Activated CD4-positive, CD25-positive, alpha-beta regulatory T cell treated with anti-CD3 and anti-CD28 coated beads, Interleukin-2, amount 50 U/mL, for 72 hours (primary cell): ENCODE measurements around the gene EPHA10.
"Not testable (repeated sequence)": the region's sequence is repeated elsewhere in the genome, so short reads cannot be mapped to it uniquely, and the experiment has no call there.

Experiments
- DNase-seq: peaks from one replicate; pipeline ENCODE4 v3.0.0; 2021

EPHA10 gene

GRCh38 chr1:37767488-37767887, 2.6 kb upstream of the EPHA10 start:
- DNase-seq, result no peak

- no peak for DNase-seq
Measured at GRCh38 chr1:37765916-37766664, 1.2 kb upstream of the EPHA10 start.

- DNase-seq, result no peak
Measured at GRCh38 chr1:37764414-37764825, 500 bp downstream of the EPHA10 start.

DNA sequence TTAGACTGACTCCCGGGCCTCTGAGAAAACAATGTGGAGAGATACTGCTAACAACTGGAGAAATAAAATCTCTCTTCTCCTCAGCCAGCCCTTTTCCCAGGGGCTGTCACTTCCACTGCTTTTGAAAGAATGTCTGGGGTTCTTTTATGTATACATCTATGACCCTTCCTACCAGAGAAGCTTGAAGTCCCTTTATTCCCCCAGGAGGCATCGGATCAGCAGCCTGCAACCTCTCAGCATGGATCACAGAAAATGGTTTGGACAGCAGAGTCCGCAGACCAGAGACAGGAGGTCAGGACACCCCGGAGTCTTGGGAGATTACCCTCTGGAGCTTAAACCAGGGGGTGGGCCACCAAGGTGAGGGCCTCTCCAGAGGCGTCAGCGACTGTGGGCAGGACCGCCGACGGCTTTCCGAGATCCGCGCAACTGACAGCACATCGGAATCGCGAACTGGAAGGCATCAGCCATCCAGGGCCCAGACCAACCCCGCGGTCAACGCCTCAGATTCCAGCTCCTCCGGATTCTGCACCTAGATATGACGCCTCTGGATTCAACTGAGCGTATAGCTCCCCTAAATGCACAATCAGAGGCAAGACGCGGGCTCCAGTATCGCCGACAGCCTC, 1.0 kb downstream of the EPHA10 start:
- DNase-seq, result no peak

DNA sequence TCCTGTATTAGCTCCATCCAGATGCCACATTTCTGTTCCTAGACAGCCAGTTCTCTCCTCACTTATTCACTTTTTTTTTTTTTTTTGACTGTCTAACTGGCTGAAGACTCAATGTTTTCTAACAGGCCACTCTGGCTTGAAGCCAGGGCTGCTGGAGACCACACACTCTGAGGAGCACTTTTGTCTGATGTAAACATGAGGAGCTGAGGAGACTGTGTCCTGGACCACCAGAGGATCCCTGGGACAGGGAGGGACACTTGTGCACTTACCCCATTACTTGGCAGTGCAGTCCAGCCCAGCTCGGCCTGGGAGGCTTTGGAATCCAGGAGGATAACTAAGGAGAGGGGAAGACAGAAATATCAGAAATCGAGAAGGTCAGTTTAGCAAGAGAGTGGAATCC, 2.4 kb downstream of the EPHA10 start:
- DNase-seq, result no peak

- DNase-seq, result no peak
Measured at GRCh38 chr1:37761416-37762095, 3.4 kb downstream of the EPHA10 start.

DNA sequence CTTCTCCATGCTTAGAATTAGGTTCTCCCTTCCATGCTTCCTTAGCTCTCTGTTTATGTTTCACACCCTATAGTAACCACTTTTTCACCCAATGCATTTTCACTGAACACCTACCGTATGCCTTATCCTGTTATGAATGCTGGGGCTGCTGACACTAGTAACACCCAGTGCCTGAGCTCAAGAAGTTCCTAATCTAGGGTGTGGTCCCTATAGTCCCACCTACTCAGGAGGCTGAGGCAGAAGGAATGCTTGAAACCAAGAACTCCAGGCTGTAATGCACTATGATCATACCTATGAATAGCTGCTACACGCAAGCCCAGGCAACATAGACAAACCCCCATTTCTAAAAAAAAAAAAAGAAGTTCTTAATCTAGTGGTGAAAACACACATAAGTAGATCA, 5.5 kb downstream of the EPHA10 start:
- DNase-seq, result no peak

- DNase-seq, result no peak
Measured at GRCh38 chr1:37755951-37756560, 8.9 kb downstream of the EPHA10 start.

- no peak for DNase-seq
Measured at GRCh38 chr1:37755290-37755689, 9.6 kb downstream of the EPHA10 start.

GRCh38 chr1:37753473-37754321, 11.2 kb downstream of the EPHA10 start:
- no peak for DNase-seq

GRCh38 chr1:37752583-37753471, 12.1 kb downstream of the EPHA10 start:
- peak; percentile 44 for DNase-seq

GRCh38 chr1:37752213-37752582, 12.7 kb downstream of the EPHA10 start:
- no peak for DNase-seq

DNA sequence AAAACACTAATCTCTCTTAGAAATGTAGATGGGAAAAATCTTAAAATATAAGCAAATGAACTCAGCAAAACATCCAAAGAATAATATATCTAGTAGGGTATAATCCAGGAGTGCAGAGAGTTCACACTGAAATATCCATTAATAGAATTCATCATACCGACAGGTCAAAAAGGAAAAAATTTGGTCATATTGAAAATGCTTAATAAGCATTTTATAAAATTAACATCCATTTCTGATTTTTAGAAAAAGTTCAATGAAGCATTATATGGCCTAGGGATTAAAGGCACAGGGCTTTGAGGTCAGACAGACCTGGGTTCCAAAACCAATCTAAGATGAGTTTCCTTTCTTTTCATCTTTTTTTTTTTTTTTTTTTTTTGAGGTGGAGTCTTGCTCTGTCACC, 16.4 kb downstream of the EPHA10 start:
- DNase-seq, result no peak

- no peak for DNase-seq
Measured at GRCh38 chr1:37746806-37747205, 18.1 kb downstream of the EPHA10 start.

GRCh38 chr1:37741662-37742061, 23.3 kb downstream of the EPHA10 start:
- no peak for DNase-seq

DNA sequence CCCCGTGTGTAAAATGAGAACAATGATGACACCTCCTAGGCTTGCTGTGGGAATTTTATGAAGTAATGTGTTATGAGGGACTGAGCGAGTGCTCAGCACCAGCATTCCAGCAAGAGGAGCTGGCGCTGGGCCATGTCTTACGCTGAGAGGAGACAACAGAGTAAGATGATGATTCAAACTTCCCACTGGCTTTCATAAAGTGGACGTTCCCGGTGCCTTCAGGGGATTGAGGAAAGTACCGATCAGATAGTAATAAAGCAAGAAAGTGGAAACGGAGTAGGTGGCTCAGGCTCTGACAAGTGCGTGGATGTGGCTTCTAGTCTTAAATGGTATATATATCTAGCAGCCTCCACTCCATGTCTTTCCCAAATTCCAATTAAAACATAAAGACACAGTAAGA, 23.8 kb downstream of the EPHA10 start:
- no peak for DNase-seq

DNA sequence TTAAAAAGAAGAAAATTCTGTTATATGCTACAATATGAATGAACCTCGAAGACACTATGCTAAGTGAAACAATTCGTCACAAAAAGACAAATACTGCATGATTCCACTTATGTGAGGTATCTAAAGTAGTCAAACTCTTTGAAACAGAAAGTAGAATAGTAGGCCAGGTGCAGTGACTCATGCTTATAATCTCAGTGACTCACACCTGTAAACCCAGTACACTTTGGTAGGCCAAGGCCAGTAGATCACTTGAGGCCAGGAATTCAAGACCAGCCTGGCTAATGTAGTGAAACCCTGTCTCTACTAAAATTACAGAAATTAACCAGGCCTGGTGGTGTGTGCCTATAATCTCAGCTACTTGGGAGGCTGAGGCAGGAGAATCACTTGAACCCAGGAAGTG, 25.7 kb downstream of the EPHA10 start:
- DNase-seq, result no peak

- DNase-seq, result not testable (repeated sequence)
Measured at GRCh38 chr1:37738619-37739018, 26.3 kb downstream of the EPHA10 start.

DNA sequence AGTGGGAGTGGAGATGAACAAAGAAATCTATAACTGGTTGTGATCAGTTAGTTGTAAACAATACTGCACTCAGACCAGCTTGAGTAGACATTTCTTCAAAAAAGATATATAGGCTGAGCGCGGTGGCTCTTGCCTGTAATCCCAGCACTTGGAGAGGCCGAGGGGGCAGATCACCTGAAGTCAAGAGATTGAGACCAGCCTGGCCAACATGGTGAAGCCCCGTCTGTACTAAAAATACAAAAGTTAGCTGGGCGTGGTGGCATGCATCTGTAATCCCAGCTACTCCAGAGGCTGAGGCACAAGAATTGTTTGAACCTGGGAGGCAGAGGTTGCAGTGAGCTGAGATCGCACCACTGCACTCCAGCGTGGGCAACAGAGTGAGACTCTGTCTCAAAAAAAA, 26.9 kb downstream of the EPHA10 start:
- not testable (repeated sequence) for DNase-seq

DNA sequence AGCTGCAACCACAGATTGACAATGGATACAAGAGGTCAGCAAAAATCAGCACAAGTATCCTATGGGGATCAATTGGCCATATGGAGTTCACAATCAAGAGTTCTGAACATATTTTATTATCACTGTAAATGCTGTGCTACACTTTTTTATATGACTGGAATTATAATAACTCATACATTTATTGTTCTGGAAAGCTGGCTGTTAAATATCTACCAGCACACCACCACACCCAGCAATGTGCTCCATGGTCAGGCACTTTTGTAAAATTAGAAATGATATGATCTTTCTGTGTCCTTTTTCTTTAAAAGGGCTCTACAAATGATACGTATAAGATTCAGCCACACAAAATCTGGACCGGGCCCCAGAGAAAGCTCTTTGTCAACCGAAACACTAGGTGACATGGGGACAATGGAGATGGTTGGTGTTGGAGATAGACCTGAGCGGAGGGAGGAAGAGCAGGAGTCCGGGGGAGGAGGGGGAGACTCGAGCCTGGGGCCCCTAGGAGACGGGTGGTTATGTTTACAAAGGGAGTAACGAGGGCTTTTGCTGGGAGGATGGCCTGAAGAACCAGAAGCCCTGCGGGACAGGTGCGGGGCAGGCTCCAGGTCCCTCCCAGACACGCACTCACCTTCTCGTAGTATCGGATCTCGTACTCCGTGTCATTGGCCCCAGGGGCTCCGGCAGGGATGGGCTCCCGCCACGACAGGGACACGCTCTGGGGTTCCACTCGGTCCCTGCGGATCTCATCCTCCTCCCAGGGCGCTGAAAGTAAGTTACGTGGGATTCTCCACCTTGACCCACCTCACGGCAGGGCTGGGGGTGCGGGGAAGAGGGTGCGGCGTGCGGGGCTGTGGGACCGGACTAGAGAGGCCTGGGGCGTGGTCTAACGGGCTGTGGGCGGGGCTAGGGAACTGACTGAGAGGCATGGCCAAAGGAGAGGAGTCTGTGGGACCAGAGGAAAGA, 30.0 kb downstream of the EPHA10 start:
- no peak for DNase-seq
